CD4-positive, CD25-positive, alpha-beta regulatory T cell (primary cell): ENCODE results near the gene FBP2. TPM values are rescaled to one million over a fixed set of nuclear protein-coding genes. Genes with fewer than 3 reads are reported as not detected.

Experiments
- ATAC-seq, 2 donors: fragments of 150-1000 bp; cut with Tn5 transposase; one replicate each; pipeline ENCODE4 v1.10.0; 2021; ENCODE audit warnings: low read depth in 2 of 2, moderate number of reproducible peaks in 2 of 2, moderate library complexity in 1 of 2
- DNase-seq, 3 donors: peaks; one replicate each; pipeline versions ENCODE4 v3.0.0 to v3.0.0-alpha.2; 2012 to 2022; ENCODE audit warnings: mixed read lengths in 1 of 3
- H3K27ac ChIP-seq: one replicate; pipeline ENCODE4 v1.7.0; 2013; ENCODE audit warnings: mild to moderate bottlenecking, low read length; ENCODE audit not compliant: insufficient read depth, poor library complexity, severe bottlenecking
- H3K27me3 ChIP-seq: one replicate; pipeline ENCODE4 v1.7.0; 2013; ENCODE audit warnings: low read length; ENCODE audit not compliant: control insufficient read depth, insufficient read depth
- H3K36me3 ChIP-seq: one replicate; pipeline ENCODE4 v1.7.0; 2013; ENCODE audit warnings: mild to moderate bottlenecking, low read length, moderate library complexity; ENCODE audit not compliant: control insufficient read depth, insufficient read depth
- H3K4me1 ChIP-seq: 2 replicates; pipeline ENCODE4 v1.7.0; 2013; ENCODE audit warnings: mild to moderate bottlenecking, low read length; ENCODE audit not compliant: insufficient read depth, control insufficient read depth, poor library complexity, severe bottlenecking
- H3K4me3 ChIP-seq: one replicate; pipeline ENCODE4 v1.7.0; 2013; ENCODE audit warnings: low read depth, mild to moderate bottlenecking, low read length, moderate library complexity
- H3K9me3 ChIP-seq, 2 experiments: 1 replicate in 1 of 2; 2 replicates in 1 of 2; pipeline ENCODE4 v1.7.0; 2013; ENCODE audit warnings: low read length in 2 of 2, mild to moderate bottlenecking in 1 of 2, moderate library complexity in 1 of 2; ENCODE audit not compliant: control insufficient read depth in 2 of 2
- H3K27ac Mint-ChIP-seq, 3 donors: one replicate each; pipeline ENCODE4 v1.8.0; 2020 to 2022; ENCODE audit warnings: mild to moderate bottlenecking in 3 of 3, mixed read lengths in 3 of 3, moderate library complexity in 2 of 3
- H3K27me3 Mint-ChIP-seq: one replicate; pipeline ENCODE4 v1.8.0; 2022; ENCODE audit warnings: mild to moderate bottlenecking, mixed read lengths
- H3K36me3 Mint-ChIP-seq: one replicate; pipeline ENCODE4 v1.8.0; 2020; ENCODE audit warnings: mixed read lengths
- H3K4me1 Mint-ChIP-seq, 4 donors: one replicate each; pipeline ENCODE4 v1.8.0; 2020 to 2022; ENCODE audit warnings: mixed read lengths in 4 of 4, mild to moderate bottlenecking in 1 of 4
- H3K4me3 Mint-ChIP-seq, 4 donors: one replicate each; pipeline ENCODE4 v1.8.0; 2020 to 2022; ENCODE audit warnings: mild to moderate bottlenecking in 4 of 4, mixed read lengths in 4 of 4, moderate library complexity in 3 of 4
- H3K9me3 Mint-ChIP-seq, 7 donors: one replicate each; pipeline ENCODE4 v1.8.0; 2020 to 2022; ENCODE audit warnings: mixed read lengths in 7 of 7, mild to moderate bottlenecking in 3 of 7, moderate library complexity in 2 of 7
- polyA plus RNA-seq, 4 donors: library from polyadenylated mRNA; unstranded; fragments of 300-500 nt; fragmentation: Illumina TruSeq; gene quantifications; one replicate each; pipeline ENCODE4 v1.2.3, GENCODE V29; 2021
- total RNA-seq: library from RNA; stranded (reverse); gene quantifications from one replicate; pipeline ENCODE4 v1.2.3, GENCODE V29; 2022

Gene FBP2
- total and polyA plus RNA-seq, 5 donors from 2014 or later: not detected

DNA sequence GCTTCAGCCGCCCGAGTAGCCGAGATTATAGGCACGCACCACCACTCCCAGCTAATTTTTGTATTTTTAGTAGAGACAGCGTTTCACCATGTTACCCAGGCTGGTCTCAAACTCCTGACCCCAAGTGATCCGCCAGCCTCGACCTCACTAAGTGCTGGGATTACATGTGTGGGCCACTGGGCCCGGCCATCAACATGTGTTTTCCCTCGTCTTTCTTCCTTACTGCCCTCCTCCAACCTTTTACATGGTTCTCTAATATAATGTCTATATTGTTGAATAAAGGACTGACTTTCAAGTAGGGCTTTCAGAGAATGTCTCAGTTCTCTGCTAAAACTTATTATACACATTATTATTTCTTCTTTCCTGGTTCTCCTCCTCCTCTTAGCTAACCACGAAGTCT, 60.0 kb downstream of the FBP2 start:
- H3K27me3 ChIP-seq: no peaks in the 10 kb centered on the region
- no peaks in the 10 kb centered on the region for H3K9me3 ChIP-seq
- Mint-ChIP-seq H3K4me1 (no peaks in the 10 kb centered on the region), H3K4me3 (no peak overlapping the region), H3K36me3 (no peaks in the 10 kb centered on the region), H3K9me3 (peaks cover 0 to 5% (median 0%) of the 10 kb centered on the region in 7 donors), H3K27me3 (peaks cover 19% of the 10 kb centered on the region), H3K27ac (no peak overlapping the region)
- no peak for DNase-seq
- no peaks in the 10 kb centered on the region for H3K4me1 ChIP-seq
- H3K27ac ChIP-seq: no peak overlapping the region
- no peak overlapping the region for H3K4me3 ChIP-seq
- H3K36me3 ChIP-seq: no peaks in the 10 kb centered on the region
- no peak for ATAC-seq

DNA sequence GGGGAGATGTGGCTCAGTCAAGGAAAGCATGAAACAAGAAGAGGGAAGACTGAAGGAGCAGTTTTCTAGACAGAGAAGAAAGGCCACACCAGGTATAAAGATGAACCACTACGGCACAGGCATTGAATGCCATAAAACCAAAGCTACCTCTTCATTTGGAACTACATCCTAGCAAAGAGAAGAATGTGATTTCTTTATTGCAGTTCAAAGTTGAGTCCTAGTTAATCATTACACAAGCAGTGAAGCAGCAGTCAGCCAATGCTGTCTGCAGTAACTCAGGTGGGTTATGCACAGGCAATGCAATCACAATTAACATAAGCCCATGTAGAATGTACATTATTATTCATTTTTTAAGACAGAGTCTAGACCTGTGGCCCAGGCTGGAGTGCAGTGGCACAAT, 60.5 kb downstream of the FBP2 start:
- Mint-ChIP-seq H3K36me3 (no peaks in the 10 kb centered on the region), H3K27me3 (peaks cover 19% of the 10 kb centered on the region), H3K4me1 (no peaks in the 10 kb centered on the region), H3K4me3 (no peak overlapping the region), H3K9me3 (peaks cover 0 to 5% (median 0%) of the 10 kb centered on the region in 7 donors), H3K27ac (no peak overlapping the region)
- ATAC-seq: no peak
- H3K4me3 ChIP-seq: no peak overlapping the region
- no peaks in the 10 kb centered on the region for H3K36me3 ChIP-seq
- H3K27ac ChIP-seq: no peak overlapping the region
- no peaks in the 10 kb centered on the region for H3K4me1 ChIP-seq
- H3K9me3 ChIP-seq: no peaks in the 10 kb centered on the region
- no peaks in the 10 kb centered on the region for H3K27me3 ChIP-seq
- DNase-seq: no peak

DNA sequence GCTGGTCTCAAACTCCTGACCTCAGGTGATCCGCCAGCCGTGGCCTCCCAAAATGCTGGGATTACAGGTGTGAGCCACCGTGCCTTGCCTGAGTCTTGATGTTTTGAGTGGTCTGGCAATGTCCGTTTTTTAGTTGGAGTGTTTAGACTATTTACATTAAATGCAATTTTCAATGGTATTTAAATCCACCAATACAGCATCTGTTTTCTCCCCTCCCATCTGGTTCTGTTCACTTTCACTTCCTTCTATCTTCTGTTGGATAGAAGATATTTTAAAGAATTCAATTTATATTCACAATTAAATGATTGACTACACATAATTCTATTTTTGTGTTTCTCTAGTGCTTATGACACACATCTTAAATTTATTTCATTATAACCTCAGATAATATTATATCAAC, 64.7 kb downstream of the FBP2 start:
- no peaks in the 10 kb centered on the region for H3K4me1 Mint-ChIP-seq
- Histone ChIP-seq H3K9me3 (no peaks in the 10 kb centered on the region), H3K27ac (no peak overlapping the region), H3K4me3 (no peak overlapping the region), H3K36me3 (no peaks in the 10 kb centered on the region), H3K4me1 (no peaks in the 10 kb centered on the region), H3K27me3 (peaks cover 3% of the 10 kb centered on the region)
- no peak overlapping the region for H3K27ac Mint-ChIP-seq
- no peak overlapping the region for H3K4me3 Mint-ChIP-seq
- peaks cover 0 to 2% (median 0%) of the 10 kb centered on the region in 7 donors for H3K9me3 Mint-ChIP-seq
- peaks cover 27% of the 10 kb centered on the region for H3K27me3 Mint-ChIP-seq
- no peaks in the 10 kb centered on the region for H3K36me3 Mint-ChIP-seq
- no peak for DNase-seq
- no peak for ATAC-seq

DNA sequence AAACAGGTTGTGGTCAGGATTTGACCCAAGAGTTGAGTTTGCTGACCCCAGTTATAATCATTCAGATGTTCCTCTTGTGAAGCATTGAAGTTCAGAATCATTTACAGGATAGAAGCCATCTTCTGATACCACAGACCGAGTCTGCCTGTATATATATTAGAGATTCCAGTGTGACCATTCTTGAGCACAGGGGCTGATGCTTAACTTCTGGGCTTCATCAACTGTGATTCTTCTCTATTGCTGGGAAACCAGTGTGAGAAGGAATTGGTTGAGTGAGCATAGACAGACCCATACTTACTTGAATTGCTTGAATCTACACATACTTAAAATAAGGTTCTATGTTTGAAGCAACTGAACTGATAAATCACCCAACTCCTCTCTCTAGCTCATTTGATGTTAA, 66.7 kb downstream of the FBP2 start:
- H3K4me3 Mint-ChIP-seq: no peak overlapping the region
- H3K36me3 Mint-ChIP-seq: no peaks in the 10 kb centered on the region
- H3K36me3 ChIP-seq: no peaks in the 10 kb centered on the region

DNA sequence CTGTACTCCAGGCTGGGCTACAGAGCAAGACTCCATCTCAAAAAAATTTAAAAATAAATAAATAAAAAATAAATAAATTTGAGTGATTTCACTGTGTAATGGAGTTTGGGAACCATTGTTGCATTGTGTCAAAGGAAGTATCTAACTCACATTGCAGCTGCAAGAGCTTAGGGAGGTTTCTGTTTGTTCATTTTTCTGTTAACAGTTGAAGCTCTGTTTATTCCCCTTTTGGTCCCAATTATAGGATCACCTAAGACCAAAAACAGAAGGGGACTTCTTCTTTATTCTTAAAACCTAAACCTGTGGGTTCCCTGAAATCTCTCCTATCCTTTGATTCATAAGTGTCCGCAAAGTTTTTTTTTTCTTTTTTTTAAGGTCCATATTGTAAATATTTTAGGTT, 67.4 kb downstream of the FBP2 start:
- Mint-ChIP-seq H3K27ac (no peak overlapping the region), H3K36me3 (no peaks in the 10 kb centered on the region), H3K4me3 (no peak overlapping the region), H3K9me3 (peaks cover 0 to 2% (median 0%) of the 10 kb centered on the region in 7 donors), H3K4me1 (no peaks in the 10 kb centered on the region), H3K27me3 (peaks cover 35% of the 10 kb centered on the region)
- no peaks in the 10 kb centered on the region for H3K4me1 ChIP-seq
- DNase-seq (no peak), ATAC-seq (no peak)
- H3K9me3 ChIP-seq: no peaks in the 10 kb centered on the region
- H3K27ac ChIP-seq: no peak overlapping the region
- H3K4me3 ChIP-seq: no peak overlapping the region
- no peaks in the 10 kb centered on the region for H3K36me3 ChIP-seq
- peaks cover 3% of the 10 kb centered on the region for H3K27me3 ChIP-seq

More for the DNA sequence above, 66.7 kb downstream of the FBP2 start:
- no peaks in the 10 kb centered on the region for H3K9me3 ChIP-seq
- H3K27ac ChIP-seq: no peak overlapping the region
- DNase-seq (no peak), ATAC-seq (no peak)
- Mint-ChIP-seq H3K27me3 (peaks cover 35% of the 10 kb centered on the region), H3K4me1 (no peaks in the 10 kb centered on the region), H3K27ac (no peak overlapping the region), H3K9me3 (peaks cover 0 to 2% (median 0%) of the 10 kb centered on the region in 7 donors)
- H3K4me1 ChIP-seq: no peaks in the 10 kb centered on the region
- no peak overlapping the region for H3K4me3 ChIP-seq
- H3K27me3 ChIP-seq: peaks cover 3% of the 10 kb centered on the region

DNA sequence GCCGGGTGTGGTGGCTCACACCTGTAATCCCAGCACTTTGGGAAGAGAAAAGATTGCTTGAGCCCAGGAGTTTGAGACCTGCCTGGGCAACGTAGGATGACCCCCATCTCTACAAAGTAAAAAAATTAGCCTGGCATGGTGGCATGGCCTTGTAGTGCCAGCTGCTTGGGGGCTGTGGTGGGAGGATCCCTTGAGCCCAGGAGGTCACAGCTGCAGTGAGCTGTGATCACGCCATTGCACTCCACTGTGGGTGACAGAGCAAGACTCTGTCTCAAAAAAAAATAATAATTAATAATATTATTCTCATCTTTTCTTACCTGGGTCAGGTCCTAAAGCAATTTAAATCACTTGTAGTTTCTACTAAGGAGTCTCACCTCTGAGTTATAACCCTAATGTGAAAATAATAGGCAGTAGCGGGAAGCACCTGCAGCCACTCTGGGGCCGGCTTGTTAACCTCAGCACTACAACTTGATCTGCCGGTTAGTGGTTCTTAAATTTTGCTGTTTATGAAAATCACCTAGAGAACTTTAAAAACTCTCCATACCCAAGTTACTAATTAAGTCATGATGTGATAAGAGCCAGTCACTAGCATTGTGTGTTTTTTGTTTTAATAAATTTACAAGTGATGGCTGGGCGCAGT, 68.1 kb downstream of the FBP2 start:
- H3K27ac Mint-ChIP-seq: no peak overlapping the region

DNA sequence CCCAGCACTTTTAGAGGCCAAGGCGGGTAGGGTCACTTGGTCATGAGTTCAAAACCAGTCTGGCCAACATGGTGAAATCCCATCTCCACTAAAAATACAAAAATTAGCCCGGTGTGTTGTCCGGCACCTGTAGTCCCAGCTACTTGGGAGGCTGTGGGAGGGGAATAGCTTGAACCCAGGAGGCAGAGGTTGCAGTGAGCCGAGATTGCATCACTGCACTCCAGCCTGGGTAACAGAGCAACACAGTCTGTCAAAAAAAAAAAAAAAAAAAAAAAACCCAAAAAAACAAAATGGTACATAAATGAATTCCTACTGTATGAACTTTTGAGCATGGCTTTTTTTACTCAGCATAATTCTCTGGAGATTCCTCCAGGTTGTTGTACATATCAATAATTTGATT, 76.4 kb downstream of the FBP2 start:
- Histone ChIP-seq H3K9me3 (no peaks in the 10 kb centered on the region), H3K27ac (no peak overlapping the region), H3K4me1 (no peaks in the 10 kb centered on the region), H3K4me3 (no peak overlapping the region), H3K27me3 (no peaks in the 10 kb centered on the region), H3K36me3 (no peaks in the 10 kb centered on the region)
- Mint-ChIP-seq H3K4me1 (no peaks in the 10 kb centered on the region), H3K4me3 (no peak overlapping the region), H3K27me3 (peaks cover 22% of the 10 kb centered on the region), H3K36me3 (no peaks in the 10 kb centered on the region), H3K9me3 (peaks cover 0 to 4% (median 0%) of the 10 kb centered on the region in 7 donors), H3K27ac (no peak overlapping the region)
- ATAC-seq: no peak
- no peak for DNase-seq

More for the DNA sequence above, 68.1 kb downstream of the FBP2 start:
- no peak overlapping the region for H3K4me3 Mint-ChIP-seq
- ATAC-seq (no peak), DNase-seq (no peak)
- H3K27me3 Mint-ChIP-seq: peaks cover 27% of the 10 kb centered on the region
- Histone ChIP-seq H3K4me3 (no peak overlapping the region), H3K4me1 (no peaks in the 10 kb centered on the region), H3K9me3 (no peaks in the 10 kb centered on the region), H3K36me3 (no peaks in the 10 kb centered on the region), H3K27me3 (peaks cover 3% of the 10 kb centered on the region), H3K27ac (no peak overlapping the region)
- H3K36me3 Mint-ChIP-seq: no peaks in the 10 kb centered on the region
- peaks cover 0 to 1% (median 0%) of the 10 kb centered on the region in 7 donors for H3K9me3 Mint-ChIP-seq
- H3K4me1 Mint-ChIP-seq: no peaks in the 10 kb centered on the region

DNA sequence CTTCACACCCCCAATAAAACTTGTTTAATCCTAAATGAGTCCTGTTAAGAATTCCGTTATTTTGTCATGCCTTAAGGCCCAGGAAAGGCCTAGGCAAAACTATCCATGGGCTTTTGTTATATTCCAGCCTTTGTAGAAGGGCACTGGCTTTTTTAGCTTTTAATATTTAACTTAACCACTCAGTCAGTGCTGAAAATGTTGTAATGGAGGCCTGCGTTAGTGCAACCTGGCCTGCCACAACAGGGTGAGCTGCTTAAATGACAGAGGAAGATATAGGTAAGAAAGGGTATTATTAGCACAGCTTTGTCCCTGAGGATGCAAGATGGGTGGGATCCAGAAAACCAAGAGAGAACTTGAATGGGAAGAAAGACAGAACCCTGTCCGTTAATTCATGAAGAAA, 78.9 kb downstream of the FBP2 start:
- Histone ChIP-seq H3K4me1 (no peaks in the 10 kb centered on the region), H3K27me3 (peaks cover 6% of the 10 kb centered on the region), H3K4me3 (no peak overlapping the region), H3K9me3 (no peaks in the 10 kb centered on the region), H3K27ac (no peak overlapping the region), H3K36me3 (no peaks in the 10 kb centered on the region)
- peaks cover 0 to 4% (median 0%) of the 10 kb centered on the region in 7 donors for H3K9me3 Mint-ChIP-seq
- H3K36me3 Mint-ChIP-seq: no peaks in the 10 kb centered on the region
- H3K27me3 Mint-ChIP-seq: peaks cover 24% of the 10 kb centered on the region
- ATAC-seq (no peak), DNase-seq (no peak)
- no peaks in the 10 kb centered on the region for H3K4me1 Mint-ChIP-seq
- no peak overlapping the region for H3K27ac Mint-ChIP-seq
- peak overlapping the region in 1 of 4 donors; percentile 23 for H3K4me3 Mint-ChIP-seq
